ENCODE results near the gene IL4R. TPM values are rescaled to one million over a fixed set of nuclear protein-coding genes. Genes with fewer than 3 reads are reported as not detected.
"Not testable (repeated sequence)": the region's sequence is repeated elsewhere in the genome, so short reads cannot be mapped to it uniquely, and the experiment has no call there.

Gene IL4R
- total RNA-seq, 4 donors from 2014 or later = 32.2 to 104 (median 71.9) TPM

- Histone ChIP-seq H3K4me1 (no peaks in the 10 kb centered on the region), H3K27me3 (no peaks in the 10 kb centered on the region), H3K36me3 (no peaks in the 10 kb centered on the region), H3K9me3 (no peaks in the 10 kb centered on the region), H3K4me3 (no peak overlapping the region), H3K27ac (no peak overlapping the region)
- no peak for DNase-seq
- no peak for TF ChIP-seq POLR2A (IDR thresholded peaks at IDR 0.05)
- no peak for TF ChIP-seq CTCF (IDR thresholded peaks at IDR 0.05)
These were observed 80.7 kb downstream of the IL4R start for GRCh38 chr16:27394516-27394915.

DNA sequence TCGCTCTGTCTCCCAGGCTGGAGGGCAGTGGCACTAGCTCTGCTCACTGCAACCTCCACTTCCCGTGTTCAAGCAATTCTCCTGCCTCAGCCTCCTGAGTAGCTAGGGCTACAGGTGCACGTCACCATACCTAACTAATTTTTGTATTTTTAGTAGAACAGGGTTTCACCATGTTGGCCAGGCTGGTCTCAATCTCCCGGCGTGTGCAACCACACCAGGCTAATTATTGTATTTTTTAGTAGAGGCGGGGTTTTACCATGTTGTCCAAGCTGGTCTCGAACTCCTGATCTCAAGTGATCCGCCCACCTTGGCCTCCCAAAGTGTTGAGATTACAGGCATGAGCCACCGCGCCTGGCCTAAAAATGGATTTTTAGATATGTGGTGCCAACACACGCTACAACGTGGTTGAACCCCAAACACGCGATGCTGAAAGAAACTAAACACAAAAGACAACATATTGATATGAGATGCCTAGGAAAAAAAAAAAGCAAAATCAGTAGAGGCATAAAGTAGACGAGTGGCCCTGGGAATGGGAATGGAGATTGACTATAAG lies 84.6 kb downstream of the IL4R start:
- not testable (repeated sequence) for H3K4me3 ChIP-seq, H3K27me3 ChIP-seq, H3K9me3 ChIP-seq, H3K36me3 ChIP-seq, DNase-seq
- peak overlapping the region in 1 of 4 donors; percentile 33 for H3K27ac ChIP-seq
- H3K4me1 ChIP-seq = peaks cover 0 to 18% (median 12%) of the 10 kb centered on the region in 4 donors

GRCh38 chr16:27398894-27399853 lies 85.4 kb downstream of the IL4R start:
- Histone ChIP-seq H3K27ac (peak overlapping the region in 1 of 4 donors; percentile 33), H3K4me3 (no peak overlapping the region), H3K4me1 (peaks cover 0 to 26% (median 13%) of the 10 kb centered on the region in 4 donors), H3K9me3 (no peaks in the 10 kb centered on the region), H3K27me3 (no peaks in the 10 kb centered on the region), H3K36me3 (no peaks in the 10 kb centered on the region)
- DNase-seq = peak in 2 of 3 donors; percentile 62 to 69
- TF ChIP-seq CTCF (IDR thresholded peaks at IDR 0.05) = no peak
- TF ChIP-seq POLR2A (IDR thresholded peaks at IDR 0.05) = no peak

GRCh38 chr16:27399969-27400368 lies 86.2 kb downstream of the IL4R start:
- Histone ChIP-seq H3K4me1 (peaks cover 0 to 27% (median 13%) of the 10 kb centered on the region in 4 donors), H3K9me3 (no peaks in the 10 kb centered on the region), H3K27ac (no peak overlapping the region), H3K4me3 (no peak overlapping the region), H3K27me3 (no peaks in the 10 kb centered on the region), H3K36me3 (no peaks in the 10 kb centered on the region)
- TF ChIP-seq CTCF (IDR thresholded peaks at IDR 0.05) (no peak), POLR2A (IDR thresholded peaks at IDR 0.05) (no peak)
- no peak for DNase-seq

- Histone ChIP-seq H3K9me3 (no peaks in the 10 kb centered on the region), H3K27ac (peak overlapping the region in 1 of 4 donors; percentile 78), H3K36me3 (no peaks in the 10 kb centered on the region), H3K27me3 (no peaks in the 10 kb centered on the region), H3K4me3 (no peak overlapping the region), H3K4me1 (peaks cover 0 to 31% (median 13%) of the 10 kb centered on the region in 4 donors)
- no peak for DNase-seq
- TF ChIP-seq CTCF (IDR thresholded peaks at IDR 0.05) (no peak), POLR2A (IDR thresholded peaks at IDR 0.05) (no peak)
These were observed 87.2 kb downstream of the IL4R start for GRCh38 chr16:27400751-27401620.

All from Peyer's patch (tissue), 4 donors.